Breast epithelium (tissue), 3 donors: ENCODE measurements around the gene FAT1.

ENCODE experiments used
- CTCF ChIP-seq, 3 donors: fragments of 450-650 bp; IDR thresholded peaks; one replicate each; pipeline ENCODE4 v1.5.1; 2016 to 2017; ENCODE audit warnings: antibody characterized with exemption in 3 of 3, mild to moderate bottlenecking in 3 of 3, moderate library complexity in 3 of 3
- POLR2A ChIP-seq: fragments of 450-650 bp; IDR thresholded peaks from one replicate; pipeline ENCODE4 v1.6.1; 2016; ENCODE audit warnings: antibody characterized with exemption, mild to moderate bottlenecking, moderate library complexity
- POLR2AphosphoS5 ChIP-seq, 3 donors: sonication (generic); formaldehyde crosslinking; IDR thresholded peaks; one replicate each; pipeline ENCODE4 v1.6.1; 2017; ENCODE audit warnings: antibody characterized with exemption in 3 of 3

GRCh38 chr4:186772936-186773487, 49.4 kb upstream of the FAT1 start:
- no peak for TF ChIP-seq CTCF (IDR thresholded peaks at IDR 0.05)
- no peak for TF ChIP-seq POLR2AphosphoS5 (IDR thresholded peaks at IDR 0.05)
- no peak for TF ChIP-seq POLR2A
